Spleen (tissue), 11 donors: ENCODE results near the gene LILRB2. TPM values are rescaled to one million over a fixed set of nuclear protein-coding genes. Genes with fewer than 3 reads are reported as not detected.
"Not testable (repeated sequence)": the region's sequence is repeated elsewhere in the genome, so short reads cannot be mapped to it uniquely, and the experiment has no call there.

Experiments
- DNase-seq: peaks from one replicate; pipeline ENCODE4 v3.0.0-alpha.2; 2020
- H3K27ac ChIP-seq, 8 donors: fragments of 200-600 bp; sonication (generic) in 7 of 8; 1 replicate in 4 of 8; 2 replicates in 4 of 8; pipeline versions ENCODE4 v1.5.0 to v1.8.0; 2016 to 2021; ENCODE audit warnings: inconsistent platforms in 4 of 8, mild to moderate bottlenecking in 4 of 8, moderate library complexity in 1 of 8
- H3K27me3 ChIP-seq, 7 donors: fragments of 200-600 bp; sonication (generic) in 6 of 7; replicated peaks in 1 of 7; 1 replicate in 4 of 7; 2 replicates in 3 of 7; pipeline versions ENCODE4 v1.5.0 to v1.8.0; 2016 to 2021; ENCODE audit warnings: inconsistent platforms in 3 of 7, mild to moderate bottlenecking in 1 of 7
- H3K36me3 ChIP-seq, 6 donors: fragments of 200-600 bp; sonication (generic) in 5 of 6; 1 replicate in 4 of 6; 2 replicates in 2 of 6; pipeline versions ENCODE4 v1.5.0 to v1.8.0; 2016 to 2021; ENCODE audit warnings: inconsistent platforms in 2 of 6
- H3K4me1 ChIP-seq, 6 donors: fragments of 200-600 bp; sonication (generic) in 5 of 6; 1 replicate in 3 of 6; 2 replicates in 3 of 6; pipeline versions ENCODE4 v1.5.0 to v1.8.0; 2016 to 2021; ENCODE audit warnings: inconsistent platforms in 3 of 6
- H3K4me3 ChIP-seq, 8 donors: fragments of 200-600 bp; sonication (generic) in 7 of 8; 1 replicate in 4 of 8; 2 replicates in 4 of 8; pipeline versions ENCODE4 v1.5.0 to v1.8.0; 2016 to 2021; ENCODE audit warnings: inconsistent platforms in 4 of 8, mild to moderate bottlenecking in 4 of 8, moderate library complexity in 2 of 8
- H3K9me3 ChIP-seq, 8 donors: fragments of 200-600 bp; sonication (generic) in 7 of 8; 1 replicate in 4 of 8; 2 replicates in 4 of 8; pipeline versions ENCODE4 v1.5.0 to v1.8.0; 2016 to 2021; ENCODE audit warnings: inconsistent platforms in 4 of 8
- CTCF ChIP-seq, 11 experiments: fragments of 200-600 bp in 7 of 11; fragments of 450-650 bp in 4 of 11; sonication (generic) in 4 of 11; IDR thresholded peaks in 8 of 11; conservative IDR thresholded peaks in 3 of 11; 1 replicate in 7 of 11; 2 replicates in 4 of 11; pipeline versions ENCODE4 v1.4.0 to v1.8.0; 2016 to 2021; ENCODE audit warnings: antibody characterized with exemption in 11 of 11, inconsistent platforms in 4 of 11, mild to moderate bottlenecking in 1 of 11
- POLR2A ChIP-seq, 3 donors: fragments of 450-650 bp; IDR thresholded peaks; one replicate each; pipeline ENCODE4 v1.5.1; 2017; ENCODE audit warnings: antibody characterized with exemption in 3 of 3, mild to moderate bottlenecking in 1 of 3
- POLR2AphosphoS5 ChIP-seq, 3 donors: sonication (generic); formaldehyde crosslinking; IDR thresholded peaks; one replicate each; pipeline ENCODE4 v1.5.1; 2017; ENCODE audit warnings: antibody characterized with exemption in 3 of 3
- WGBS, 5 donors: extraction: QIAGEN DNeasy Blood & Tissue Kit in 3 of 5; methylation state at CpG; one replicate each; pipeline versions ENCODE4 v1.1.5 to v1.1.7; 2013 to 2018; 5-methylcytosine and 5-hydroxymethylcytosine counted together
- intact Hi-C: fragments of 100-400 bp; cut with DNase I; formaldehyde crosslinking; loops from one replicate; pipeline ENCODE4 v1.15.0; 2023; ENCODE audit warnings: low total_unique reads
- polyA plus RNA-seq, 3 donors: library from polyadenylated mRNA; stranded (reverse); fragments of 200-250 nt; gene quantifications; one replicate each; pipeline ENCODE4 v1.2.1, GENCODE V29; 2013
- total RNA-seq, 7 donors: library from RNA; depleted of rRNA in 3 of 7; stranded (reverse); fragments of >200 nt in 3 of 7; fragmentation: NEBNext Ultra II Directional in 4 of 7; extraction: Animal tissue kit (Norgen Biotek cat#: 25700) in 4 of 7; gene quantifications; one replicate each; pipeline versions ENCODE4 v1.1.0 to v1.2.1, GENCODE V29; 2016 to 2021
- donor health status: healthy with polysubstance abuse.
- donor health status: DM: no; HTN: no; CAD: no; lungs with moderate emphysema.
- donor health status: DM: no; HTN: no; CAD: no.
- donor health status: Bipolar disorder and iron deficiency.
- donor health status: healthy.
- donor health status: DM: no; HTN: no; CAD: no.
- donor health status: DM: yes; HTN: yes; CAD: no.

Gene LILRB2
- total and polyA plus RNA-seq, 10 donors: 10.2 to 209 (median 81.5) TPM

DNA sequence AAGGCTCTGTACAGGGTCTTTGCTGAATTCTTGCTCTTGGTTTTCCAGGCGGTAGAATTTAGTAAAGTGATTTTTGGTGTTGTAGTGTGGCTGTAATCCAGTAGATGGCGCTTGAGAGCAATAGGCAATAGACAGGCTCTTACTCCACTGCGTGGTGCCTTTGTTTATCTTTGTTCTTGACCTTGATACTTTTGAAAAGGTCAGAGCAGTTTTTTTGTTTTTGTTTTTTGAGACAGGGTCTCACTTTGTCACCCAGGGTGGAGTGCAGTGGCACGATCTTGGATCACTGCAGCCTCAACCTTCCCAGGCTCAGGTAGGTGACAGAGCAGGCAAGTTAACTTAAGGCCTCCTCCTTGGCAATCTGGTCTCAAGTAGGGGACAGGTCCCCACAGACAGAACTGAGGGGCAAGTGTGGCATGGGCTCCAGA, 44.3 kb upstream of the LILRB2 start:
- H3K9me3 ChIP-seq: no peaks in the 10 kb centered on the region
- no peaks in the 10 kb centered on the region for H3K36me3 ChIP-seq
- H3K27me3 ChIP-seq: peaks cover 0 to 6% (median 0%) of the 10 kb centered on the region in 7 donors
- peak overlapping the region in 4 of 8 donors; percentile 5 to 53 (median 25) for H3K27ac ChIP-seq
- H3K4me1 ChIP-seq: peaks cover 0 to 42% (median 24%) of the 10 kb centered on the region in 6 donors
- TF ChIP-seq POLR2AphosphoS5 (IDR thresholded peaks at IDR 0.05) (no peak), CTCF (IDR thresholded peaks at IDR 0.05 in 8 of 11, conservative IDR thresholded peaks at IDR 0.05 in 3 of 11) (peak; percentile 52 to 90 (median 82)), POLR2A (IDR thresholded peaks at IDR 0.05) (no peak)
- H3K4me3 ChIP-seq: no peak overlapping the region
- intact Hi-C loops: loop anchor here (2.0 kb wide), 1 partner anchor 66 kb away; no protein-coding TSS in a partner anchor
- WGBS, 5 donors: 5 to 11% (median 7%) methylated on average over 4 of the region's 4 CpGs
- no peak for DNase-seq

- 39 to 63% (median 56%) methylated on average over 3 of the region's 3 CpGs for WGBS, 5 donors
- Histone ChIP-seq H3K4me3 (no peak overlapping the region), H3K9me3 (no peaks in the 10 kb centered on the region), H3K27me3 (peaks cover 0 to 6% (median 0%) of the 10 kb centered on the region in 7 donors), H3K27ac (no peak overlapping the region), H3K36me3 (no peaks in the 10 kb centered on the region), H3K4me1 (peaks cover 2 to 53% (median 28%) of the 10 kb centered on the region in 6 donors)
- DNase-seq: no peak
- TF ChIP-seq POLR2A (IDR thresholded peaks at IDR 0.05) (no peak), POLR2AphosphoS5 (IDR thresholded peaks at IDR 0.05) (no peak), CTCF (IDR thresholded peaks at IDR 0.05 in 8 of 11, conservative IDR thresholded peaks at IDR 0.05 in 3 of 11) (no peak)
- intact Hi-C loops: loop anchor here (2.0 kb wide), 1 partner anchor 67 kb away; no protein-coding TSS in a partner anchor
These were observed 43.2 kb upstream of the LILRB2 start for GRCh38 chr19:54324071-54324470.

DNA sequence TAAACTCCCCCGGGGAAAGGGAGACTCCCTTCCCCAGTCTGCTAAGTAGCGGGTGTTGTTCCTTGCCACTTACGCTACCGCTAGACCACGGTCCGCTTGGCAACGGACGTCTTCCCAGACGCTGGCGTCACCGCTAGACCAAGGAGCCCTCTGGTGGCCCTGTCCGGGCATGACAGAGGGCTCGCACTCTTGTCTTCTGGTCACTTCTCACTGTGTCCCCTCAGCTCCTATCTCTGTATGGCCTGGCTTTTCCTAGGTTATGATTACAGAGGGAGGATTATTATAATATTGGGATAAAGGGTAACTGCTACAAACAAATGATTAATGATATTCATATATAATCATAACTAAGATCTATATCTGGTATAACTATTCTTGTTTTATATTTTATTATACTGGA, 42.0 kb upstream of the LILRB2 start:
- H3K36me3 ChIP-seq, H3K27me3 ChIP-seq, H3K27ac ChIP-seq, H3K9me3 ChIP-seq, H3K4me3 ChIP-seq, DNase-seq, intact Hi-C loops: not testable (repeated sequence)
- peaks cover 3 to 55% (median 34%) of the 10 kb centered on the region in 6 donors for H3K4me1 ChIP-seq
- WGBS, 5 donors: 33 to 34% methylated on average over 1 to 10 of the region's 13 CpGs; no CpG with 5 or more reads in 3 of the 5 donors
- TF ChIP-seq CTCF (IDR thresholded peaks at IDR 0.05 in 8 of 11, conservative IDR thresholded peaks at IDR 0.05 in 3 of 11): peak in 9 of 11 experiments; percentile 6 to 55 (median 30)
- peak in 2 of 3 donors; percentile 10 to 36 for TF ChIP-seq POLR2AphosphoS5 (IDR thresholded peaks at IDR 0.05)

DNA sequence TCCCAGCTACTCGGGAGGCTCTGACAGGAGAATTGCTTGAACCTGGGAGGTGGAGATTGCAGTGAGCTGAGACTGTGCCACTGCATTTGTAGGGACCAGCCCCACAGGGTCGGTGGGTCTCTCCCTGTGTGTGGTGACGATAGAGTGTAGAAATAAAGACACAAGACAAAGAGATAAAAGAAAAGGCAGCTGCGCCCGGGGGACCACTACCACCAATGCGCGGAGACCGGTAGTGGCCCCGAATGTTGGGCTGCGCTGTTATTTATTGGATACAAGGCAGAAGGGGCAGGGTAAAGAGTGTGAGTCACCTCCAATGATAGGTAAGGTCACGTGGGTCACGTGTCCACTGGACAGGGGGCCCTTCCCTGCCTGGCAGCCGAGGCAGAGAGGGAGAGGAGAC, 41.4 kb upstream of the LILRB2 start:
- 85 to 96% (median 88%) methylated on average over 10 to 12 of the region's 13 CpGs for WGBS, 5 donors
- H3K9me3 ChIP-seq, H3K36me3 ChIP-seq, H3K27ac ChIP-seq, H3K4me3 ChIP-seq, intact Hi-C loops, H3K27me3 ChIP-seq: not testable (repeated sequence)
- DNase-seq: peak; percentile 50
- H3K4me1 ChIP-seq: peaks cover 3 to 55% (median 29%) of the 10 kb centered on the region in 6 donors
